MM.1S (cell line): ENCODE data around the gene PODNL1.
"Not testable (repeated sequence)": the region's sequence is repeated elsewhere in the genome, so short reads cannot be mapped to it uniquely, and the experiment has no call there.

Experiments used
- DNase-seq: peaks from one replicate; pipeline ENCODE4 v3.0.0-alpha.2; 2015
- H2AFZ ChIP-seq: fragments of 300-600 bp; sonication (generic); 2 replicates; pipeline ENCODE4 v1.6.0; 2016; ENCODE audit warnings: antibody characterized with exemption, low read length
- H3F3A ChIP-seq: fragments of 300-600 bp; sonication (generic); 2 replicates; pipeline ENCODE4 v1.6.1; 2016; ENCODE audit warnings: mild to moderate bottlenecking, antibody characterized with exemption, low read length, moderate library complexity, mixed read lengths; ENCODE audit not compliant: insufficient read depth
- H3K27ac ChIP-seq: fragments of 300-600 bp; sonication (generic); 2 replicates; pipeline ENCODE4 v1.5.1; 2016; ENCODE audit warnings: mild to moderate bottlenecking, low read length
- H3K27me3 ChIP-seq: fragments of 300-600 bp; sonication (generic); replicated peaks from 2 replicates; pipeline ENCODE4 v1.6.0; 2016; ENCODE audit warnings: low read length; ENCODE audit not compliant: insufficient read depth
- H3K36me3 ChIP-seq: fragments of 300-600 bp; sonication (generic); replicated peaks from 2 replicates; pipeline ENCODE4 v1.6.1; 2016; ENCODE audit warnings: mild to moderate bottlenecking, low read length, mixed read lengths; ENCODE audit not compliant: insufficient read depth
- H3K4me1 ChIP-seq: fragments of 300-600 bp; sonication (generic); 2 replicates; pipeline ENCODE4 v1.6.1; 2016; ENCODE audit warnings: low read length, mixed read lengths
- H3K4me2 ChIP-seq: fragments of 300-600 bp; sonication (generic); 2 replicates; pipeline ENCODE4 v1.6.0; 2016; ENCODE audit warnings: low read depth, low read length
- H3K4me3 ChIP-seq: fragments of 300-600 bp; sonication (generic); 2 replicates; pipeline ENCODE4 v1.5.1; 2016; ENCODE audit warnings: low read length, mixed read lengths
- H3K79me2 ChIP-seq: fragments of 300-600 bp; sonication (generic); 2 replicates; pipeline ENCODE4 v1.6.1; 2016; ENCODE audit warnings: mixed run types, low read length, mixed read lengths
- H3K9ac ChIP-seq: fragments of 300-600 bp; sonication (generic); 2 replicates; pipeline ENCODE4 v1.6.1; 2016; ENCODE audit warnings: low read length, mixed read lengths
- H3K9me2 ChIP-seq: fragments of 300-600 bp; sonication (generic); replicated peaks from 2 replicates; pipeline ENCODE4 v1.6.1; 2016; ENCODE audit warnings: mild to moderate bottlenecking, low read length, mixed read lengths; ENCODE audit not compliant: insufficient read depth
- H3K9me3 ChIP-seq: fragments of 300-600 bp; sonication (generic); replicated peaks from 2 replicates; pipeline ENCODE4 v1.6.1; 2016; ENCODE audit warnings: mild to moderate bottlenecking, low read length, mixed read lengths; ENCODE audit not compliant: insufficient read depth
- H4K20me1 ChIP-seq: fragments of 300-600 bp; sonication (generic); 2 replicates; pipeline ENCODE4 v1.6.1; 2016; ENCODE audit warnings: mild to moderate bottlenecking, low read length, moderate library complexity, mixed read lengths; ENCODE audit not compliant: insufficient read depth
- EZH2 ChIP-seq: fragments of 300-600 bp; sonication (generic); optimal IDR thresholded peaks from 2 replicates; pipeline ENCODE3; 2017; ENCODE audit warnings: low read depth, mild to moderate bottlenecking, antibody characterized with exemption, low read length, mixed read lengths
- EZH2phosphoT487 ChIP-seq: fragments of 300-600 bp; sonication (generic); IDR thresholded peaks from 2 replicates; pipeline ENCODE4 v1.6.1; 2018; ENCODE audit warnings: antibody characterized with exemption, low read length
- TF ChIP-seq, protein P1 (sequence below): fragments of 300-600 bp; sonication (generic); IDR thresholded peaks from 2 replicates; pipeline ENCODE4 v1.5.1; 2016; ENCODE audit warnings: antibody characterized with exemption, low read length, mixed read lengths

The PODNL1 gene

GRCh38 chr19:13926010-13926409 is 12.2 kb downstream of the PODNL1 start:
- Histone ChIP-seq H3K4me1 (no peaks in the 10 kb centered on the region), H3K27ac (no peak overlapping the region), H3K9ac (no peak overlapping the region), H3K4me3 (no peak overlapping the region), H3K27me3 (no peaks in the 10 kb centered on the region), H3K36me3 (0 out of 2 replicates have a peak, but pooled peaks cover under 1% of the 10 kb centered on the region), H2AFZ (no peak overlapping the region), H4K20me1 (no peaks in the 10 kb centered on the region), H3F3A (no peaks in the 10 kb centered on the region), H3K79me2 (no peaks in the 10 kb centered on the region), H3K4me2 (no peak overlapping the region), H3K9me3 (no peaks in the 10 kb centered on the region), H3K9me2 (no peaks in the 10 kb centered on the region)
- no peak for DNase-seq
- no peak for TF ChIP-seq EZH2phosphoT487
- no peak for TF ChIP-seq EZH2
- TF ChIP-seq, protein P1, sequence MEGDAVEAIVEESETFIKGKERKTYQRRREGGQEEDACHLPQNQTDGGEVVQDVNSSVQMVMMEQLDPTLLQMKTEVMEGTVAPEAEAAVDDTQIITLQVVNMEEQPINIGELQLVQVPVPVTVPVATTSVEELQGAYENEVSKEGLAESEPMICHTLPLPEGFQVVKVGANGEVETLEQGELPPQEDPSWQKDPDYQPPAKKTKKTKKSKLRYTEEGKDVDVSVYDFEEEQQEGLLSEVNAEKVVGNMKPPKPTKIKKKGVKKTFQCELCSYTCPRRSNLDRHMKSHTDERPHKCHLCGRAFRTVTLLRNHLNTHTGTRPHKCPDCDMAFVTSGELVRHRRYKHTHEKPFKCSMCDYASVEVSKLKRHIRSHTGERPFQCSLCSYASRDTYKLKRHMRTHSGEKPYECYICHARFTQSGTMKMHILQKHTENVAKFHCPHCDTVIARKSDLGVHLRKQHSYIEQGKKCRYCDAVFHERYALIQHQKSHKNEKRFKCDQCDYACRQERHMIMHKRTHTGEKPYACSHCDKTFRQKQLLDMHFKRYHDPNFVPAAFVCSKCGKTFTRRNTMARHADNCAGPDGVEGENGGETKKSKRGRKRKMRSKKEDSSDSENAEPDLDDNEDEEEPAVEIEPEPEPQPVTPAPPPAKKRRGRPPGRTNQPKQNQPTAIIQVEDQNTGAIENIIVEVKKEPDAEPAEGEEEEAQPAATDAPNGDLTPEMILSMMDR: no peak

- Histone ChIP-seq H3K36me3 (0 out of 2 replicates have a peak, but pooled peaks cover 2% of the 10 kb centered on the region), H3K9me2 (no peaks in the 10 kb centered on the region), H3K4me3 (no peak overlapping the region), H3F3A (no peaks in the 10 kb centered on the region), H3K79me2 (no peaks in the 10 kb centered on the region), H3K27me3 (no peaks in the 10 kb centered on the region), H4K20me1 (no peaks in the 10 kb centered on the region), H3K4me2 (no peak overlapping the region), H3K4me1 (no peaks in the 10 kb centered on the region), H3K9me3 (no peaks in the 10 kb centered on the region), H3K27ac (no peak overlapping the region), H2AFZ (no peak overlapping the region), H3K9ac (no peak overlapping the region)
- TF ChIP-seq, protein P1: no peak
- TF ChIP-seq EZH2 (no peak), EZH2phosphoT487 (no peak)
- no peak for DNase-seq
These were observed 14.8 kb downstream of the PODNL1 start for GRCh38 chr19:13923194-13923987.

DNA sequence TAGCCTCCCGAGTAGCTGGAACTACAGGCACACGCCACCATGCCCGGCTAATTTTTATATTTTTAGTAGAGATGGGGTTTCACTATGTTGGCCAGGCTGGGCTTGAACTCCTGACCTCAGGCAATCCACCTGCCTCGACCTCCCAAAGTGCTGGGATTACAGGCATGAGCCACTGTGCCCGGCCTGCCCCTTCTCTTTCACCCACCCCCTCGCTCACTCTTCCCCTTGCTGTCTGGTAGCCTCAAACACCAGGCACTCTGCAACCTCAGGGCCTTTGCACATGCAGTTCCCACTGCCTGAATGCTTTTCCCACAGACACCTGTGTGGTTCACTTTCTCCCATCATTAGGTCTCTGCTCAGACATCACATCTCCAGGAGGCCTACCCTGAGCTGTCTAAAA is 16.1 kb downstream of the PODNL1 start:
- H3K4me3 ChIP-seq, H3F3A ChIP-seq, H2AFZ ChIP-seq, H3K36me3 ChIP-seq, H3K9me2 ChIP-seq, H4K20me1 ChIP-seq, H3K79me2 ChIP-seq, H3K27me3 ChIP-seq, H3K4me2 ChIP-seq, DNase-seq, H3K9ac ChIP-seq, H3K27ac ChIP-seq, H3K9me3 ChIP-seq, H3K4me1 ChIP-seq: not testable (repeated sequence)
